H1 (cell line): Measurements from ENCODE around the gene HTRA1.

Experiments
- EZH2 ChIP-seq: fragments of 200-600 bp; sonication (generic); IDR thresholded peaks from 2 replicates; pipeline ENCODE4 v1.7.1; 2012; ENCODE audit warnings: low read depth, mild to moderate bottlenecking, moderate library complexity, low read length, inconsistent platforms; ENCODE audit not compliant: severe bottlenecking
- HDAC2 ChIP-seq, 2 experiments: fragments of 300-600 bp in 1 of 2; sonication (generic) in 1 of 2; IDR thresholded peaks; 2 replicates each; pipeline ENCODE4 v1.6.1; 2011 to 2012; ENCODE audit warnings: low read depth in 2 of 2, low read length in 2 of 2, mild to moderate bottlenecking in 2 of 2, moderate library complexity in 2 of 2, borderline replicate concordance in 1 of 2, inconsistent platforms in 1 of 2
- KDM5A ChIP-seq: fragments of 200-600 bp; IDR thresholded peaks from 2 replicates; pipeline ENCODE4 v1.7.1; 2012; ENCODE audit warnings: mild to moderate bottlenecking, low read length, inconsistent platforms, mixed read lengths
- NANOG ChIP-seq: IDR thresholded peaks from 2 replicates; pipeline ENCODE4 v1.6.1; 2011; ENCODE audit warnings: low read length, low read depth, mild to moderate bottlenecking, inconsistent platforms; ENCODE audit not compliant: insufficient read depth, poor library complexity, severe bottlenecking
- POLR2A ChIP-seq, 2 experiments: IDR thresholded peaks; 1 replicate in 1 of 2; 2 replicates in 1 of 2; pipeline ENCODE4 v1.6.1; 2011; ENCODE audit warnings: low read depth in 2 of 2, low read length in 2 of 2, mild to moderate bottlenecking in 2 of 2; ENCODE audit errors: control extremely low read depth in 1 of 2
- POLR2AphosphoS5 ChIP-seq: IDR thresholded peaks from 2 replicates; pipeline ENCODE4 v1.6.1; 2011; ENCODE audit warnings: low read depth, low read length
- SP1 ChIP-seq: IDR thresholded peaks from 2 replicates; pipeline ENCODE4 v1.6.1; 2011; ENCODE audit warnings: low read depth, low read length
- TEAD4 ChIP-seq: IDR thresholded peaks from 2 replicates; pipeline ENCODE4 v1.6.1; 2012; ENCODE audit warnings: low read depth, low read length, inconsistent platforms, mixed read lengths
- TF ChIP-seq, protein P1 (sequence below): fragments of 300-600 bp; sonication (generic); IDR thresholded peaks from 2 replicates; pipeline ENCODE4 v1.7.1; 2012; ENCODE audit warnings: low read length, moderate library complexity, mild to moderate bottlenecking, inconsistent platforms; ENCODE audit not compliant: insufficient replicate concordance
- TF ChIP-seq, protein P2 (sequence below), 3 experiments: IDR thresholded peaks; 1 replicate in 2 of 3; 2 replicates in 1 of 3; pipeline versions ENCODE4 v1.5.1 to v1.6.1; 2011; ENCODE audit warnings: low read length in 3 of 3, mild to moderate bottlenecking in 3 of 3, inconsistent platforms in 2 of 3, low read depth in 1 of 3, moderate library complexity in 1 of 3; ENCODE audit not compliant: insufficient read depth in 1 of 3; ENCODE audit errors: control extremely low read depth in 1 of 3
- TF ChIP-seq, protein P3 (sequence below): IDR thresholded peaks from 2 replicates; pipeline ENCODE4 v1.6.1; 2011; ENCODE audit warnings: low read depth, mild to moderate bottlenecking, low read length; ENCODE audit not compliant: insufficient read depth

DNA sequence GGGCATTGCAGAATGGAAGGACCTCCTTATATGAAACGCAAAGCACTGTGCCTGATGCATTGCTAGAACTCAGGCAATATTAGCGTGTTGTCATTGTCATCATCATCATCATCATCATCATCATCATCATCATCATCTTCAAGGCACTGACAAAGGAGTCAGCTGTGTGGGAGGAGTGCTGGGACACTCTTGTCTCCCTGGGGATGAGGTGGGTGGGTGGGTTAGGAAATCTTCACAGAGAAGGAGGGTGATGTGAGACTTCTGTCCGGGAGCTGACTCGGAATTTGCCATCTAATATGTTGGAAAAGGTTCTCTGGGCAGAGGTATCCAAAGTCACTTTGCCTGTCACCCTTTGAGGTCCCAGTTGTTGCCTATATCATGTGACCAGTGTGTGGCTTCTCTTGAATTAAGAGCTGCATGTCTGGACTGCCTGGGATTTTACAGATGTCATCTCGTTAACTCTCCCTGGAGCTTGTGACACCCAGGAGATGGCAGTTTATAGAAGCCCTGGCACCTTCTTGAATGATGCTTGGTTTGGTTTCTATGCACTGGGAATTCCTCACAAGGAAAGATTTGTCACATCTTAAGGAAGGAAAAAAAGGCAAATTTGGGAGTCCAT is 7.1 kb downstream of the HTRA1 start:
- TF ChIP-seq POLR2A (IDR thresholded peaks at IDR 0.05; ENCODE audit: control extremely low read depth in 1 of 2, low read depth in 2 of 2, low read length in 2 of 2) (no peak), EZH2 (no peak), HDAC2 (IDR thresholded peaks at IDR 0.05; ENCODE audit: borderline replicate concordance in 1 of 2, low read depth in 2 of 2, low read length in 2 of 2) (no peak), TEAD4 (no peak), POLR2AphosphoS5 (no peak), NANOG (no peak), SP1 (no peak), KDM5A (no peak)
- TF ChIP-seq, protein P1, sequence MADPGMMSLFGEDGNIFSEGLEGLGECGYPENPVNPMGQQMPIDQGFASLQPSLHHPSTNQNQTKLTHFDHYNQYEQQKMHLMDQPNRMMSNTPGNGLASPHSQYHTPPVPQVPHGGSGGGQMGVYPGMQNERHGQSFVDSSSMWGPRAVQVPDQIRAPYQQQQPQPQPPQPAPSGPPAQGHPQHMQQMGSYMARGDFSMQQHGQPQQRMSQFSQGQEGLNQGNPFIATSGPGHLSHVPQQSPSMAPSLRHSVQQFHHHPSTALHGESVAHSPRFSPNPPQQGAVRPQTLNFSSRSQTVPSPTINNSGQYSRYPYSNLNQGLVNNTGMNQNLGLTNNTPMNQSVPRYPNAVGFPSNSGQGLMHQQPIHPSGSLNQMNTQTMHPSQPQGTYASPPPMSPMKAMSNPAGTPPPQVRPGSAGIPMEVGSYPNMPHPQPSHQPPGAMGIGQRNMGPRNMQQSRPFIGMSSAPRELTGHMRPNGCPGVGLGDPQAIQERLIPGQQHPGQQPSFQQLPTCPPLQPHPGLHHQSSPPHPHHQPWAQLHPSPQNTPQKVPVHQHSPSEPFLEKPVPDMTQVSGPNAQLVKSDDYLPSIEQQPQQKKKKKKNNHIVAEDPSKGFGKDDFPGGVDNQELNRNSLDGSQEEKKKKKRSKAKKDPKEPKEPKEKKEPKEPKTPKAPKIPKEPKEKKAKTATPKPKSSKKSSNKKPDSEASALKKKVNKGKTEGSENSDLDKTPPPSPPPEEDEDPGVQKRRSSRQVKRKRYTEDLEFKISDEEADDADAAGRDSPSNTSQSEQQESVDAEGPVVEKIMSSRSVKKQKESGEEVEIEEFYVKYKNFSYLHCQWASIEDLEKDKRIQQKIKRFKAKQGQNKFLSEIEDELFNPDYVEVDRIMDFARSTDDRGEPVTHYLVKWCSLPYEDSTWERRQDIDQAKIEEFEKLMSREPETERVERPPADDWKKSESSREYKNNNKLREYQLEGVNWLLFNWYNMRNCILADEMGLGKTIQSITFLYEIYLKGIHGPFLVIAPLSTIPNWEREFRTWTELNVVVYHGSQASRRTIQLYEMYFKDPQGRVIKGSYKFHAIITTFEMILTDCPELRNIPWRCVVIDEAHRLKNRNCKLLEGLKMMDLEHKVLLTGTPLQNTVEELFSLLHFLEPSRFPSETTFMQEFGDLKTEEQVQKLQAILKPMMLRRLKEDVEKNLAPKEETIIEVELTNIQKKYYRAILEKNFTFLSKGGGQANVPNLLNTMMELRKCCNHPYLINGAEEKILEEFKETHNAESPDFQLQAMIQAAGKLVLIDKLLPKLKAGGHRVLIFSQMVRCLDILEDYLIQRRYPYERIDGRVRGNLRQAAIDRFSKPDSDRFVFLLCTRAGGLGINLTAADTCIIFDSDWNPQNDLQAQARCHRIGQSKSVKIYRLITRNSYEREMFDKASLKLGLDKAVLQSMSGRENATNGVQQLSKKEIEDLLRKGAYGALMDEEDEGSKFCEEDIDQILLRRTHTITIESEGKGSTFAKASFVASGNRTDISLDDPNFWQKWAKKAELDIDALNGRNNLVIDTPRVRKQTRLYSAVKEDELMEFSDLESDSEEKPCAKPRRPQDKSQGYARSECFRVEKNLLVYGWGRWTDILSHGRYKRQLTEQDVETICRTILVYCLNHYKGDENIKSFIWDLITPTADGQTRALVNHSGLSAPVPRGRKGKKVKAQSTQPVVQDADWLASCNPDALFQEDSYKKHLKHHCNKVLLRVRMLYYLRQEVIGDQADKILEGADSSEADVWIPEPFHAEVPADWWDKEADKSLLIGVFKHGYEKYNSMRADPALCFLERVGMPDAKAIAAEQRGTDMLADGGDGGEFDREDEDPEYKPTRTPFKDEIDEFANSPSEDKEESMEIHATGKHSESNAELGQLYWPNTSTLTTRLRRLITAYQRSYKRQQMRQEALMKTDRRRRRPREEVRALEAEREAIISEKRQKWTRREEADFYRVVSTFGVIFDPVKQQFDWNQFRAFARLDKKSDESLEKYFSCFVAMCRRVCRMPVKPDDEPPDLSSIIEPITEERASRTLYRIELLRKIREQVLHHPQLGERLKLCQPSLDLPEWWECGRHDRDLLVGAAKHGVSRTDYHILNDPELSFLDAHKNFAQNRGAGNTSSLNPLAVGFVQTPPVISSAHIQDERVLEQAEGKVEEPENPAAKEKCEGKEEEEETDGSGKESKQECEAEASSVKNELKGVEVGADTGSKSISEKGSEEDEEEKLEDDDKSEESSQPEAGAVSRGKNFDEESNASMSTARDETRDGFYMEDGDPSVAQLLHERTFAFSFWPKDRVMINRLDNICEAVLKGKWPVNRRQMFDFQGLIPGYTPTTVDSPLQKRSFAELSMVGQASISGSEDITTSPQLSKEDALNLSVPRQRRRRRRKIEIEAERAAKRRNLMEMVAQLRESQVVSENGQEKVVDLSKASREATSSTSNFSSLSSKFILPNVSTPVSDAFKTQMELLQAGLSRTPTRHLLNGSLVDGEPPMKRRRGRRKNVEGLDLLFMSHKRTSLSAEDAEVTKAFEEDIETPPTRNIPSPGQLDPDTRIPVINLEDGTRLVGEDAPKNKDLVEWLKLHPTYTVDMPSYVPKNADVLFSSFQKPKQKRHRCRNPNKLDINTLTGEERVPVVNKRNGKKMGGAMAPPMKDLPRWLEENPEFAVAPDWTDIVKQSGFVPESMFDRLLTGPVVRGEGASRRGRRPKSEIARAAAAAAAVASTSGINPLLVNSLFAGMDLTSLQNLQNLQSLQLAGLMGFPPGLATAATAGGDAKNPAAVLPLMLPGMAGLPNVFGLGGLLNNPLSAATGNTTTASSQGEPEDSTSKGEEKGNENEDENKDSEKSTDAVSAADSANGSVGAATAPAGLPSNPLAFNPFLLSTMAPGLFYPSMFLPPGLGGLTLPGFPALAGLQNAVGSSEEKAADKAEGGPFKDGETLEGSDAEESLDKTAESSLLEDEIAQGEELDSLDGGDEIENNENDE, result no peak
- TF ChIP-seq, protein P2, sequence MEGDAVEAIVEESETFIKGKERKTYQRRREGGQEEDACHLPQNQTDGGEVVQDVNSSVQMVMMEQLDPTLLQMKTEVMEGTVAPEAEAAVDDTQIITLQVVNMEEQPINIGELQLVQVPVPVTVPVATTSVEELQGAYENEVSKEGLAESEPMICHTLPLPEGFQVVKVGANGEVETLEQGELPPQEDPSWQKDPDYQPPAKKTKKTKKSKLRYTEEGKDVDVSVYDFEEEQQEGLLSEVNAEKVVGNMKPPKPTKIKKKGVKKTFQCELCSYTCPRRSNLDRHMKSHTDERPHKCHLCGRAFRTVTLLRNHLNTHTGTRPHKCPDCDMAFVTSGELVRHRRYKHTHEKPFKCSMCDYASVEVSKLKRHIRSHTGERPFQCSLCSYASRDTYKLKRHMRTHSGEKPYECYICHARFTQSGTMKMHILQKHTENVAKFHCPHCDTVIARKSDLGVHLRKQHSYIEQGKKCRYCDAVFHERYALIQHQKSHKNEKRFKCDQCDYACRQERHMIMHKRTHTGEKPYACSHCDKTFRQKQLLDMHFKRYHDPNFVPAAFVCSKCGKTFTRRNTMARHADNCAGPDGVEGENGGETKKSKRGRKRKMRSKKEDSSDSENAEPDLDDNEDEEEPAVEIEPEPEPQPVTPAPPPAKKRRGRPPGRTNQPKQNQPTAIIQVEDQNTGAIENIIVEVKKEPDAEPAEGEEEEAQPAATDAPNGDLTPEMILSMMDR (IDR thresholded peaks at IDR 0.05; ENCODE audit: control extremely low read depth in 1 of 3, insufficient read depth in 1 of 3, low read depth in 1 of 3, low read length in 3 of 3), result no peak
- TF ChIP-seq, protein P3, sequence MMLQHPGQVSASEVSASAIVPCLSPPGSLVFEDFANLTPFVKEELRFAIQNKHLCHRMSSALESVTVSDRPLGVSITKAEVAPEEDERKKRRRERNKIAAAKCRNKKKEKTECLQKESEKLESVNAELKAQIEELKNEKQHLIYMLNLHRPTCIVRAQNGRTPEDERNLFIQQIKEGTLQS, result no peak
